ENCODE results near the gene WAC.

GRCh38 chr10:28627102-28627501 is 94.2 kb downstream of the WAC start:
- TF ChIP-seq, protein P1, sequence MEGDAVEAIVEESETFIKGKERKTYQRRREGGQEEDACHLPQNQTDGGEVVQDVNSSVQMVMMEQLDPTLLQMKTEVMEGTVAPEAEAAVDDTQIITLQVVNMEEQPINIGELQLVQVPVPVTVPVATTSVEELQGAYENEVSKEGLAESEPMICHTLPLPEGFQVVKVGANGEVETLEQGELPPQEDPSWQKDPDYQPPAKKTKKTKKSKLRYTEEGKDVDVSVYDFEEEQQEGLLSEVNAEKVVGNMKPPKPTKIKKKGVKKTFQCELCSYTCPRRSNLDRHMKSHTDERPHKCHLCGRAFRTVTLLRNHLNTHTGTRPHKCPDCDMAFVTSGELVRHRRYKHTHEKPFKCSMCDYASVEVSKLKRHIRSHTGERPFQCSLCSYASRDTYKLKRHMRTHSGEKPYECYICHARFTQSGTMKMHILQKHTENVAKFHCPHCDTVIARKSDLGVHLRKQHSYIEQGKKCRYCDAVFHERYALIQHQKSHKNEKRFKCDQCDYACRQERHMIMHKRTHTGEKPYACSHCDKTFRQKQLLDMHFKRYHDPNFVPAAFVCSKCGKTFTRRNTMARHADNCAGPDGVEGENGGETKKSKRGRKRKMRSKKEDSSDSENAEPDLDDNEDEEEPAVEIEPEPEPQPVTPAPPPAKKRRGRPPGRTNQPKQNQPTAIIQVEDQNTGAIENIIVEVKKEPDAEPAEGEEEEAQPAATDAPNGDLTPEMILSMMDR (conservative IDR thresholded peaks at IDR 0.05; ENCODE audit: low read depth, low read length): no peak
- TF ChIP-seq EZH2 (IDR thresholded peaks at IDR 0.05; ENCODE audit: borderline replicate concordance, low read depth, low read length, poor library complexity, severe bottlenecking): no peak

Measured in A673 (cell line).